GM19351 (cell line): ENCODE data around the gene KLK3.

Source experiments
- ATAC-seq: cut with Tn5 transposase; IDR thresholded peaks from one replicate; pipeline ENCODE4 v1.9.1; 2021; ENCODE audit warnings: mild to moderate bottlenecking, moderate library complexity; ENCODE audit not compliant: unreplicated experiment

Gene KLK3

GRCh38 chr19:50830266-50831025 is 24.3 kb upstream of the KLK3 start:
- ATAC-seq: no peak

DNA sequence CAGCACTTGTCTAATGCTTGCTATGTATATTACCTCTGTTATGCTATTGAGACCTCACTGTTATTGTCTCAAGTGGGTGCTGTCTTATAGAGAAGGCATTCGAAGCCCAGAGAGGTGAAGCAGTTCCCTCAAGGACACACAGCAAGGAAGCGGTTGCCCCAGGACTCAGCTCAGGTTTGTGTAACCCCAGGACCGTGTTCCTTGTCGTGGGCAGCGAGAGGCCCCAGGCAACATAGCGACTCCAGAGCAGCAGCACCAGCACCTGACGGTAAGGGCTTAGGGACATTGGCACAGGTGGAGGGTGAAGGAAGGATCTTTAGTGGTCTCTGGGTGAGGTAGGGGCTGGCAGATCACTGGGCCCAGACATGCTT is 23.7 kb upstream of the KLK3 start:
- ATAC-seq: no peak

DNA sequence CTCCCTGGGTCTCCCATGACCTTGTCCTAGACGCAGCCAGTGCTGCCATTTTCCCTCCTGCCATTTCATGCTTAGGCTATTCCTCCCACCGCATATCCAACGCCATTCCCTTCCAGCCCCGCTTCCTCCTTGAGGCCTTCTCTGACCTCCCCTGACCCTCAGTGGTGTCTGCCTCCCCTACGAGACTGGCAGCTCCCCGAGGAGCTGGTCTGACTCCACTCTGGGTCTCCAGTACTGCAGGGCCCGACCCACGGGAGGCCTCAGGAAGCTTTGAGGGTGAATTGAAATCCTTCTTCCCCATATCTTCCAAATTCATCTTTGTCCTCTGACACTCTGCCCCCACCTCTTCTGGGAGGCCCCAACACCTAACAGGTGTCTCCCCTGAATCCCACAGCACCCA is 22.0 kb upstream of the KLK3 start:
- no peak for ATAC-seq

- ATAC-seq: no peak
Observed at GRCh38 chr19:50833117-50833801, 21.5 kb upstream of the KLK3 start, which contains the start of gene KLK15. Gene KLK15, minus strand, starts transcription at chr19:50833574. Its CDS starts 2,082 bp downstream, at chr19:50831492.

GRCh38 chr19:50833802-50834167 is 20.9 kb upstream of the KLK3 start:
- no peak for ATAC-seq

- no peak for ATAC-seq
Observed at GRCh38 chr19:50835103-50835784, 19.5 kb upstream of the KLK3 start.

GRCh38 chr19:50835785-50836542 is 18.8 kb upstream of the KLK3 start:
- peak; percentile 77 for ATAC-seq

GRCh38 chr19:50836543-50837195 is 18.0 kb upstream of the KLK3 start:
- no peak for ATAC-seq

- ATAC-seq: no peak
Observed at GRCh38 chr19:50837300-50837699, 17.4 kb upstream of the KLK3 start.

GRCh38 chr19:50838239-50838638 is 16.5 kb upstream of the KLK3 start:
- no peak for ATAC-seq

- ATAC-seq: no peak
Observed at GRCh38 chr19:50839712-50840655, 14.7 kb upstream of the KLK3 start.

- ATAC-seq: no peak
Observed at GRCh38 chr19:50842130-50842529, 12.6 kb upstream of the KLK3 start.

DNA sequence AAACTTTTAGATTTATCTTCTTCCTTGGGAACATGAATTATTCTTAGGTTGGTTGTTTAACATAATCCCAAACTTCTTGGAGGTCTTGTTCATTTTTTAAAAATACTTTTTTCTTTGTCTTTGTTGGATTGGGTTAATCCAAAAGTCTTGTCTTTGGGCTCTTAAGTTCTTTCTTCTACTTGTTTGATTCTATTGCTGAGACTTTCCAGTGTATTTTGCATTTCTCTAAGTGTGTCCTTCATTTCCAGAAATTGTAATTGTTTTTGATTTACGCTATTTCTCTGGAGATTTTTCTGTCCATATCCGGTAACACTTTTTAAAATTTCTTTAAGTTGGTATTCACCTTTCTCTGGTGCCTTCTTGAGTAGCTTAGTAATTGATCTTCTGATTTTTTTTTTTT is 11.5 kb upstream of the KLK3 start:
- no peak for ATAC-seq

GRCh38 chr19:50843701-50844221 is 11.0 kb upstream of the KLK3 start:
- ATAC-seq: no peak

DNA sequence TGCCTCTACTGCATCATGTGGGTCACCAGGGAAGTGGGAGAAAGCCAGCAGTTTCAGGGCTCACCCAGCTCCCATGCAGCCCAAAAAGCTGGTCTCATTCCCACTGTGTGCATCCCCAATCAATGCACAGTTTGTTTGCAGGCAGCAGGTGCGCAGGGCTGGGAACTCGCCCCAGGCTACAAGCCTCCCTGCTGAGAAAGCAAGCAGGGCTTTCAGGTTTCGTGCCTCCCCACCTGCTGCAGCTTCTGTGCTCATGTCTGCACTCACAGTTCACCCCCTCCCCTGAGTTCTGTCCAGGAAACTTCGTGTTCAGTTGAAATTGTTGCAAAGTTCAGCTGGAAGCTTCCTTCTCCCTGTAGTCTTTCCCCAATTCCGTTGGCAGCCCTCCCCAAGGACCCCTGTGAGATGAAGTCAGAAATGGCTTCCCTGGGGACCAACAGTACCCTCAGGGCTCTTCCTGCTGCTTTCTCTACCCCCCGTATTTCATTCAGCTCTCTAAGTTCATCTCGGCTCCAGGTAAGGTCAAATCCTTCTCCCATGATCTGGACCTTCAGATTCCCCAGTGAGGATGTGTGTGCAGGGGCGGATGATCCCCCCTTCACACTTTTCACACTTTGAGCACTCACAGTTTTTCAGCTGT is 10.3 kb upstream of the KLK3 start:
- no peak for ATAC-seq

GRCh38 chr19:50850738-50851137 is 4.0 kb upstream of the KLK3 start:
- ATAC-seq: no peak

DNA sequence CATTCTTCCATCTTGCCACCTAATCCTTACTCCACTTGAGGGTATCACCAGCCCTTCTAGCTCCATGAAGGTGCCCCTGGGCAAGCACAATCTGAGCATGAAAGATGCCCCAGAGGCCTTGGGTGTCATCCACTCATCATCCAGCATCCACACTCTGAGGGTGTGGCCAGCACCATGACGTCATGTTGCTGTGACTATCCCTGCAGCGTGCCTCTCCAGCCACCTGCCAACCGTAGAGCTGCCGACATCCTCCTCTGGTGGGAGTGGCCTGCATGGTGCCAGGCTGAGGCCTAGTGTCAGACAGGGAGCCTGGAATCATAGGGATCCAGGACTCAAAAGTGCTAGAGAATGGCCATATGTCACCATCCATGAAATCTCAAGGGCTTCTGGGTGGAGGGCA is 3.1 kb upstream of the KLK3 start:
- no peak for ATAC-seq

DNA sequence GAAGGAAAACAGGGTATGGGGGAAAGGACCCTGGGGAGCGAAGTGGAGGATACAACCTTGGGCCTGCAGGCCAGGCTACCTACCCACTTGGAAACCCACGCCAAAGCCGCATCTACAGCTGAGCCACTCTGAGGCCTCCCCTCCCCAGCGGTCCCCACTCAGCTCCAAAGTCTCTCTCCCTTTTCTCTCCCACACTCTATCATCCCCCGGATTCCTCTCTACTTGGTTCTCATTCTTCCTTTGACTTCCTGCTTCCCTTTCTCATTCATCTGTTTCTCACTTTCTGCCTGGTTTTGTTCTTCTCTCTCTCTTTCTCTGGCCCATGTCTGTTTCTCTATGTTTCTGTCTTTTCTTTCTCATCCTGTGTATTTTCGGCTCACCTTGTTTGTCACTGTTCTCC is 2.7 kb downstream of the KLK3 start:
- ATAC-seq: no peak

DNA sequence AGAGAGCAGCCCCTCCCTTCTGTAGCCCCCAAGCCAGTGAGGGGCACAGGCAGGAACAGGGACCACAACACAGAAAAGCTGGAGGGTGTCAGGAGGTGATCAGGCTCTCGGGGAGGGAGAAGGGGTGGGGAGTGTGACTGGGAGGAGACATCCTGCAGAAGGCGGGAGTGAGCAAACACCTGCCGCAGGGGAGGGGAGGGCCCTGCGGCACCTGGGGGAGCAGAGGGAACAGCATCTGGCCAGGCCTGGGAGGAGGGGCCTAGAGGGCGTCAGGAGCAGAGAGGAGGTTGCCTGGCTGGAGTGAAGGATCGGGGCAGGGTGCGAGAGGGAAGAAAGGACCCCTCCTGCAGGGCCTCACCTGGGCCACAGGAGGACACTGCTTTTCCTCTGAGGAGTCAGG is 4.2 kb downstream of the KLK3 start:
- no peak for ATAC-seq
